Stimulated activated CD4-positive, alpha-beta T cell treated with anti-CD3 and anti-CD28 coated beads, Interleukin-1b, Interleukin-23, amount 100 ng/mL, for 4 hours (primary cell): ENCODE data around the gene G6PD.
"Not testable (repeated sequence)": the region's sequence is repeated elsewhere in the genome, so short reads cannot be mapped to it uniquely, and the experiment has no call there.

Experiments
- DNase-seq, 2 donors: peaks; one replicate each; pipeline ENCODE4 v3.0.0-alpha.2; 2020; ENCODE audit warnings: low read depth in 2 of 2

The G6PD gene

DNA sequence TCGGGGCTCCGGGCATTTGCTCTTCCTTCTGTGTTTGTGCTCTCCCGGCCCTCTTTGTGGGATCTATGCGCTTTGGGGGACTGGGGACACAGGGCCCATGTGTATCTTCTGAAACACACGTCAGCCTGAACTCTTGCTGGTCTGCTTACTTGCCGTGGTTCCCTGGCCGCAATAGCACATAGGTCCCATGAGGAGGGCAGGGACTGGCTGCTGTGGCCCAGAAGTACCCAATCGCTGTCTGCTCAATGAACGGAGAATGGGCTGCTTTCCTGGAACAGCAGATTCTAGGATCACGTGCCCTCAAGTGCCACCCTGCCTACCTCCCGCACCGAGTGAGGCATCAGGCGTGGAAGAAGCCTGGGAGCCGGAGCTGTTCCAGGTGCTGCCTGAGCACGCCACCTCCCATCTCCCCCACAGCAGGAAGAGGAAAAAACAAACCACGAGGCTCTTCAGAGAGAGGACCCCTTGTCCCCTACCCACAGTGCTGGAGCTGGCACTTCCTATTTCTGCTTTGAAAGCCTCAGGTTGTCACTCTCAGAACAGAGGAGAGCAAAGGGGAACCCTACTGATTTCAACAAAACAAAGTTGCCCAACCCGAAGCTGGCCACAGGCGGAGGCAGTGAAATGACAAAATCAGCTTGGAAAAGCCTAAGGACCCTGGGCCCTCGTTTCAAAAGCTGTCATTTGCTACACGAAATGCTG is 3.8 kb downstream of the G6PD start:
- no peak for DNase-seq

DNA sequence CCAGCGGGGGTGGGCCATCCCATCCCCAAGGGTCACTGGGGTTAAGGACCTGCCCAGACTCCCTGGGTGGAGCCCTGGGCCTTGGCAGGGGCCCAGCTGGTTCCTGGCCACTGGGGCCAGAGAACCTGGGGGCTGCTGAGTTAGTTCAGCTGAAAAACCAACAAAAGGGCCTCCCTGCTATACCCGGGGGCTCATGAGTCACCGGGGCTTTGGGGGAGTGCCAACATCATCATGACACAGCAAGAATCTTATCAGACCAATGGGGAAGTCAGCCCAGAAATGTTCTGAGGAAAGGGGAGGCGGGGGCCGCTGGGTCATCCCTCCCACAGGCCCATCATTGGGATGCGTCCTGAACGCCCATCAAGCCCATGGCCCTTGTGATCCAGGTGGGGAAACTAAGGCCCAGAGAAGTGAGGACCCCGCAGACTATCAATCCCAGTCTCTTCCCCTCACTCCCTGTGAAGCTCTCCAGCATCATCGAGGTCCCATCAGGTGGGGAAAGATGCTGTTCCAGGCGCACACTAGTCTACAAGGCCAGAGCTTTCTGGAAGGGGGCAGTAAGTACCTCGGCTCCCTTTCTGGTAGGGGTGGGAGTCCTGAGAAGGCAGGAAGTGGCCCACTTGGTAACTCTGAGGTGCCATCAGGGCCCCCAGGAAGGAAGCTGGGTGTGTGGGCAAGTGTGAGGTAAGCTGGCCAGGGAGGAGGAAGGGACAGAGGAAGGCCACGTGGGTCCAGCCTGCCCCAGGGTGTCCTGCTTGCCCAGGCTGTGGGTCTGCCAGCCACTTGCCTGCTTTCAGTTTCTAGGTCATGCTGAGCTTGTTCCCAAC is 4.5 kb downstream of the G6PD start:
- peak; percentile 28 to 43 for DNase-seq

DNA sequence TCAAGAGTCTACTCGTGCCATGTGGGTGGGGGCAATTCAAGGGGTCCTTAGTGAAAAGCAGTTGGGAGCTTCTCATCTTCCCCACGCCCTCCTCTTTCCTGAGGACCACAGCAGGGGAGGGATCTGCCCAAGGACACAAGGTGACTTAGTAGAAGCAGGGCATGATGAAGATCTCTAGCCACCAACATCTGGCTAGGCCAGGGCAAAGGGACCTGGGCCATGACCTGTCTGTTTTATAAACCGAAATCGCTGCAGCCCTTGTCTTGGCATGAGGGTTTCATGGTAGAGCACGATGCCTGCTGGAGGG is 5.1 kb downstream of the G6PD start:
- DNase-seq: no peak

- no peak for DNase-seq
Measured at GRCh38 chrX:154540897-154541535, 5.6 kb downstream of the G6PD start.

DNA sequence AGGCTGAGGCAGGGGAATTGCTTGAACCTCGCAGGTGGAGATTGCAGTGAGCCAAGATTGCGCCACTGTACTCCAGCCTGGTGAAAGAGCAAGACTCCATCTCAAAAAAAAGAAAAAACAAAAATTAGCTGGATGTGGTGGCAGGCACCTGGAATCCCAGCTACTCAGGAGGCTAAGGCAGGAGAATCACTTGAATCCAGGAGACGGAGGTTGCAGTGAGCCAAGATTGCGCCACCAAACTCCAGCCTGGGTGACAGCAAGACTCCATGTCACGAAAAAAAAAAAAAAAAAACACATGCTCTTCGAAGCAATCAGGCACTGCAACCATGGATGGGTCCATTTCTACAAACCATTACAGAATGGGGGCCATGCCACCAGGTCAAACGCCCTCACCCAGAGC is 6.3 kb downstream of the G6PD start:
- not testable (repeated sequence) for DNase-seq

DNA sequence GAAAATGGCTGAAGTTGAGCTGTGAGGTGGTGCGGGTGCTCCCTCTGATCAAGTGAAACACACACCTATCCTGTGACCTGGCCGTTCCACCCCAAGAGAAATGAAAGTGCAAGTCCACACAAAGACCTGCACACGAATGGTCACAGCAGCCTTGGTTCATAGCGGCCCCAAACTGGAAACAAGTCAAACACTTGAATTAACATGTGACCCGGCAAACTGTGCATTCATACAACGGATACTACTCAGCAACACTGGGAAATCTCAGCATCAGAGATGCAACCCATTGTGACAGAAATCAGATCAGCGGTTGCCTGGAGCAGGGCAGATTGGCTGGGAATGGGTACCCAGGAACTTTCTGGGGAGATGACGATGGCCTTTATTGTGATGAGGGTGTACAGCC is 7.6 kb downstream of the G6PD start:
- no peak for DNase-seq

- DNase-seq: no peak
Measured at GRCh38 chrX:154535892-154536291, 10.8 kb downstream of the G6PD start.

DNA sequence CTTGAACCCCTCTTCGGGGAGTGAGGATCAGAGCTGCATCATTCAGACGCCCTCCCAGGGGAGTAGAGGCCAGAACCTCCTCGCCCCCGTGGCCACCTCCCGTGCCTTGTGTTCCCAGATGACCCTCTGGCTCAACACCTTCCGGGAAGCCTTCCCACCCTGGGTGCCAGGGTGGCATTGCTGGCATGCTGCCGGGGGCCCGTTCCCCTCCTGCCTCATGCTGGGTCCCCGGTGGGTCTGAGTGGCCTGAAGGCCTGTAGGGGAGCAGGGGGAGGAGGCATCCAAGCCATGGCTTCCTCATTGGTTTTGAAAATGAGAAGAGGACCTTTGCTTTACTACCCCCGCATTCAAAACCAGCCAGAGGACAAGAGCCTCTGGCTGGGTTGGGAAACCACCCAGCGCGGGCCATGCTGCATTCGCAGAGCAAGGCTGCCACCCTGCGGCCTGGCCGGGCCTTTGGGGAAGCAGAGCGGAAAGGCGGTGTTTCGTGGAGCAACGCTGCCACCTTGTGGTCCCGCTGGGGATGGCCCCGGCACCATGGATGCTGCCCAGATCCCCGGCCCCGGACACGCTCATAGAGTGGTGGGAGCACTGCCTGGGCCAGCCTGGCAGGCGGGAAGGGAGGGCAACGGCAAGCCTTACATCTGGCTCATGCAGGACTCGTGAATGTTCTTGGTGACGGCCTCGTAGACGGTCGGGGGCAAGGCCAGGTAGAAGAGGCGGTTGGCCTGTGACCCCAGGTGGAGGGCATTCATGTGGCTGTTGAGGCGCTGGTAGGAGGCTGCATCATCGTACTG is 11.9 kb downstream of the G6PD start:
- DNase-seq: peak; percentile 81 to 92

- no peak for DNase-seq
Measured at GRCh38 chrX:154532690-154533089, 14.0 kb downstream of the G6PD start.

DNA sequence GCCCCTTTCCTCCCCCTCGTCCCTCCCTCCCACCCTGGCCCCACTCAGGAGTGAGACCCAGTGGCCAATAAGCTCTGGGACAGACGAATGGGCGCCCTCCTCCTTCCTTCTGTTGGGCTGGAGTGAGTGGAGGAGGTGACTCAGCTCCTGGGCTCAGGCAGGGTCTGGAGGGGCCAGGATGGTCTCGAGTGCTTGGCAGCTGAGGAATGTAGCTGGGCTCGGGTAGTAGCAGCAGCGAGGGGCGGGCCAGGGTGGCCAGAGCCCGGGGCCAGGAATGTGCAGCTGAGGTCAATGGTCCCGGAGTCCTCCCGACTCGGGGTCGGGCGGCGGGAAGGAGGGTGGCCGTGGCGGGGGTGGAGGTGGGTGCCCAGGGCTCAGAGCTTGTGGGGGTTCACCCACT is 15.0 kb downstream of the G6PD start:
- DNase-seq: no peak

- DNase-seq: no peak
Measured at GRCh38 chrX:154530286-154530685, 16.4 kb downstream of the G6PD start.

- no peak for DNase-seq
Measured at GRCh38 chrX:154529206-154529612, 17.4 kb downstream of the G6PD start.

DNA sequence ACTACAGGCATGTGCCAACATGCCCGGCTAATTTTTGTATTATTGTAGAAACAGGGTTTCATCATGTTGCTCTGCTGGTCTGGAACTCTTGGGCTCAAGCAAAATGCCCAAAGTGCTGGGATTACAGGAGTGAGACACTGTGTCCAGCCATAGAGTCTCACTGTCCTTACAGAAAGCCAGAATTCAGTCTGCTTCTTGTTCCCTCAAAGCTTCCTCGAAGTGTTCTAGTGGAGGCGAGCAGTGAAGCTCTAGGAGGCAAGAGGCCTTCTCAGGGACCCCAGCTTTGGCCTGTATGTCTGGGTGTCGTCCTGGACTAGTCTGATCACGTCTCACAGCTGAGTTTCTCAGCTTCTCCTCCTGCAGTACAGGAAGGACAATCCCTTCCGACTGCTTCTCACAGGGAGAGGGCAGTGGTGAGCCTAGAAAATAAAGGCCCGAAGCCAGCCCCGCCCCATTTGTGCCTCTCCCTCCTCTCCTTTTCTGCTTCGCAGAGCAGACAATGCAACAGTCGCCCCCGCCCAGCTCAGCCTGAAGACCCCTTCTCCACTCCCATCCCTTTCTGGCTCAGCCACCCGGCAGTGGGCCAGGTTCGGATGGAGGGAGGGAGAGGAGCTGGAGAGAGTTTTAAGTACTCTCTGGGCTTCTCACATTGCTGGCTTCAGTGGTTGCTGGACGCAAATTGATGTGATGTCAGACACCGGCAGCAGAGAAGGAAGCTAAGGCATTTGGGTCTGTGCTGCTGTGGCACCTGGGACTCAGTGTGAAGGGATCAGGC is 19.6 kb downstream of the G6PD start:
- DNase-seq: peak; percentile 31 to 49

DNA sequence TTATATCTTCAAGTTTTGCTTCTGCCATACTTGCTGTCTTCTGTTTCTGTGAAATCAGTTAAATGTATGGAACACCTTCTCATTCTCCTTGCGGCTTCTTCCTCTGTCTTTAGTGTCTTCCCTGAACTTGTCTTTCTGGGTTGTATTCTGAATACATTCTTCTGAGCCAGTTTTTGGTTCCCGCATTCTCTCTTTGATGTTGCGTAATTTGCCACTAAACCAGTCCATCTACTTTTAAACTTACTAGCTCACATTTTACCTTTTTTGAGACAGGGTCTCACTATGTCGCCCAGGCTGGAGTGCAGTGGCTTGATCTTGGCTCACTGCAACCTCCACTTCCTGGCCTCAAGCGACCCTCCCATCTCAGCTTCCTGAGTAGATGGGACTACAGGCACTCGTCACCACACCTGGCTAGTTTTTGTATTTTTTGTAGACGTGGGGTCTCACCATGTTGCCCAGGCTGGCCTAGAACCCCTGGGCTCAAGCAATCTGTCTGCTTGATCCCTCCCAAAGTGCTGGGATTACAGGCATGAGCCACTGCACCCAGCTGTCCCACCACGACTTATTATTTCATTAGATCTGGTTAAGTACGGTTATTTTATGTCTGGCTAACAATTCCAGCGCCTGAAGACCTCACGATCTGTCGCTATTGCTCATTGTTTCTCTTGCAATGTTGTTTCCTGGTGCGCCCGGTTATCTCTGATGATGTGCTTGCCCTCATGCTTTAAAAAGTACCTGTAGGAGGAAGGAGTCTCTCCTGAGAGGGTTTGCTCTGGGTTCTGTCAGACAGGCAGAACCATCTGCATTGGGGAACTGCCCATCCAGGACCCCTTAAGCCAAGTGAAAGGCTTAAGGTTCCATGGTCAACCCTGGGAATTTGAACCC is 20.8 kb downstream of the G6PD start:
- DNase-seq: no peak

GRCh38 chrX:154519389-154519788 is 27.3 kb downstream of the G6PD start:
- no peak for DNase-seq

DNA sequence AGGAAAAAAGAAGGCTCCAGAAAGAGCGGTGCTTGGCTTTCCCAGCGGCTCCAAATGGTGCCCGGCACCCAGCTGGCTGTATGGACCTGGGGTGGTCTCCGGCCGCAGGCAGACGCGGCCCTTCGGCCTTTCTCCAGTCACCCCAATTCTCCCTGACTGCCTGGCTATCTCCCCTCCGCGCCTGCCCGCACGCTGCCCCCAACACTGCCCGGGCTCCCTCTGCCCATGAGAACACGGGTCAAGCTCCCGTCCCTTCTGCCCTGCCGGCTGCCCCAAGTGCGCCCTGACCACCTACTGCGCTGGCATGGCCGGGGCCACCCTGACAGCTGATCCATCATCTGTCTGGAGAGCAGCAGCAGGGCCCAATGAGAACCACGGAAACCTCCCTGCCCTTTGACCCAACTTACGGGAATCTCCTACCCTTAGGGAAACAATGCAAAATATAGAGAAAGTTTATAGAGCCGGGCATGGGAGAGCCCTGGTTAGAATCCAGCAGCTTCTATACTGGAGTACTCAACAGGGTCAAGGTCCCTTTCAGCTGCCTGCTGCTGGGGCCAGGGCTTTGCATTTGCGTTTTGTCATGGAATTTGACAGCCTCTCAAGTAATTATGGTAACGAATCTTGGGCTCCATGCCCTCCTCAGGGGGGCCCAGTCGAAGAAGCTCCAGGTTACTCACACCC is 29.4 kb downstream of the G6PD start:
- no peak for DNase-seq

GRCh38 chrX:154516656-154517100 is 30.0 kb downstream of the G6PD start:
- no peak for DNase-seq

DNA sequence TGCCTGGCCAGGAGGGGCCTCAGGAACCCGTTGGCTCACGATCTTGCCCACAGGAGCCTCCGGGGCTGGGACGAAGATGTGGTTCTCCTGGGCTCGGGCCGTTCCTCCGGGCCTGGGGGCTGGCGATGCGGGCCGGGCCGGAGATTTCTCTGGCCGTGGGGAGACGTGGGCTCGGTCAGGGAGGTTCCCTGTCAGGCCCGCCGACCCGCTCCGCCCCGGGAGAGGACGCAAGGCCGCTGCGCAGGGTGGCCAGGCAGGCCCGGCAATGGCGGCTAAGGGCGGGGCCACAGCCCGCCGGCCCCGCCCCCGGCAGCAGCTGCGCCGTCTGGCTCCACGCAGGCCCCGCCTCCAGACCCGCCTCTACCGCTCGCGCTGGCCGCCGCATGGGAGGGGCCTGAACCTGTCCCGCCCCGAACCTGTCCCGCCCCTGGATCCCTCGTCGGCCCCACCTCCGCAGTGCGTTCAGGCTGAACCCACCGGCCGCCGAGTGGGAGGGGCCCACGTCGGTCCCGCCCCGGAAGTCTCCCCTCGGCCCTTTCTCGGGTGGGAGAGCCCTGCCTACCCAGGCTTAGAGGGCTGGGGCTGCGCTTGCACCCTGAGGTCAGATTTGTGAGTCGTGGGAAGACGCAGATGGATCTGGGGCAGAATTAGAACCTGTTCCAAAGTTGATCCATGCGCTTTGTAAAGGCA is 30.5 kb downstream of the G6PD start, which contains the start of gene FAM3A:
FAM3A (minus strand) TSS at position 267 of the 690 bp plus-strand sequence. CDS start 460 bp downstream, outside the sequence.
- DNase-seq: peak; percentile 90
